Loucy (cell line): ENCODE results near the gene ZNF79.
A peak's percentile ranks its signal among the peaks of the same experiment; 100 is the strongest.

Experiments used
- EZH2phosphoT487 ChIP-seq: fragments of 200-600 bp; IDR thresholded peaks from 2 replicates; pipeline ENCODE4 v1.6.1; 2018; ENCODE audit warnings: antibody characterized with exemption, mild to moderate bottlenecking, moderate library complexity, borderline replicate concordance
- TF ChIP-seq, protein P1 (sequence below): fragments of 200-600 bp; sonication (generic); conservative IDR thresholded peaks from 2 replicates; pipeline ENCODE4 v1.5.1; 2014; ENCODE audit warnings: mild to moderate bottlenecking, antibody characterized with exemption, low read length

DNA sequence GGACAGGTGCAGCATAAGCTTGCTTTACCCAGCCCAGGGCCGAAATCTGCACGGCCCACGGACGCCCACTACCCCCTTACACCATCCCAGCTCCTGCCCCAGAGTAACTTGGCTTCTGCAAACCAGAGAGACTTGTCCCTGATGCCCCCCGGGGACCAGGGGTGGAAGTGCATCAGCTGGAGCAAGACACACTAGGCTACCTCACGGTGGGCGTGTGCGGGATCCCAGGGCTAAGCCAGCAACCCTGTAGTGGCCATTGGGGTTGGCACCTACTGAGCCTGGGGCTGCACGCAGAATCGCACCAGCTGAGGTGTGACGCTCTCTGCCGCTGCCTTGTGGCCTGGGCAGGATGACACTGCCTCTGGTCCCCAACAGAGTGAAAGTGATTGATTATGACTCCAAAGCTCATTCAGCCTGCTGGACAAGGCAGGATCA lies 6.1 kb upstream of the ZNF79 start:
- TF ChIP-seq, protein P1, sequence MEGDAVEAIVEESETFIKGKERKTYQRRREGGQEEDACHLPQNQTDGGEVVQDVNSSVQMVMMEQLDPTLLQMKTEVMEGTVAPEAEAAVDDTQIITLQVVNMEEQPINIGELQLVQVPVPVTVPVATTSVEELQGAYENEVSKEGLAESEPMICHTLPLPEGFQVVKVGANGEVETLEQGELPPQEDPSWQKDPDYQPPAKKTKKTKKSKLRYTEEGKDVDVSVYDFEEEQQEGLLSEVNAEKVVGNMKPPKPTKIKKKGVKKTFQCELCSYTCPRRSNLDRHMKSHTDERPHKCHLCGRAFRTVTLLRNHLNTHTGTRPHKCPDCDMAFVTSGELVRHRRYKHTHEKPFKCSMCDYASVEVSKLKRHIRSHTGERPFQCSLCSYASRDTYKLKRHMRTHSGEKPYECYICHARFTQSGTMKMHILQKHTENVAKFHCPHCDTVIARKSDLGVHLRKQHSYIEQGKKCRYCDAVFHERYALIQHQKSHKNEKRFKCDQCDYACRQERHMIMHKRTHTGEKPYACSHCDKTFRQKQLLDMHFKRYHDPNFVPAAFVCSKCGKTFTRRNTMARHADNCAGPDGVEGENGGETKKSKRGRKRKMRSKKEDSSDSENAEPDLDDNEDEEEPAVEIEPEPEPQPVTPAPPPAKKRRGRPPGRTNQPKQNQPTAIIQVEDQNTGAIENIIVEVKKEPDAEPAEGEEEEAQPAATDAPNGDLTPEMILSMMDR, result peak; percentile 65
- no peak for TF ChIP-seq EZH2phosphoT487
